Keratinocyte (primary cell): ENCODE data around the gene SEC31A.
"Not testable (repeated sequence)": the region's sequence is repeated elsewhere in the genome, so short reads cannot be mapped to it uniquely, and the experiment has no call there.

Experiments used
- EZH2 ChIP-seq: IDR thresholded peaks from one replicate; pipeline ENCODE4 v1.6.1; 2012; ENCODE audit warnings: inconsistent platforms, mild to moderate bottlenecking, low read length, moderate library complexity
- TF ChIP-seq, protein P1 (sequence below), 3 experiments: IDR thresholded peaks in 1 of 3; conservative IDR thresholded peaks in 1 of 3; optimal IDR thresholded peaks in 1 of 3; 2 replicates in 2 of 3; 3 replicates in 1 of 3; pipeline versions ENCODE3 to v1.5.1; 2011; ENCODE audit warnings: low read length in 3 of 3, mild to moderate bottlenecking in 3 of 3, moderate library complexity in 2 of 3, control low read depth in 1 of 3, inconsistent platforms in 1 of 3; ENCODE audit not compliant: insufficient read depth in 2 of 3; ENCODE audit errors: extremely low read depth in 1 of 3

- TF ChIP-seq, protein P1, sequence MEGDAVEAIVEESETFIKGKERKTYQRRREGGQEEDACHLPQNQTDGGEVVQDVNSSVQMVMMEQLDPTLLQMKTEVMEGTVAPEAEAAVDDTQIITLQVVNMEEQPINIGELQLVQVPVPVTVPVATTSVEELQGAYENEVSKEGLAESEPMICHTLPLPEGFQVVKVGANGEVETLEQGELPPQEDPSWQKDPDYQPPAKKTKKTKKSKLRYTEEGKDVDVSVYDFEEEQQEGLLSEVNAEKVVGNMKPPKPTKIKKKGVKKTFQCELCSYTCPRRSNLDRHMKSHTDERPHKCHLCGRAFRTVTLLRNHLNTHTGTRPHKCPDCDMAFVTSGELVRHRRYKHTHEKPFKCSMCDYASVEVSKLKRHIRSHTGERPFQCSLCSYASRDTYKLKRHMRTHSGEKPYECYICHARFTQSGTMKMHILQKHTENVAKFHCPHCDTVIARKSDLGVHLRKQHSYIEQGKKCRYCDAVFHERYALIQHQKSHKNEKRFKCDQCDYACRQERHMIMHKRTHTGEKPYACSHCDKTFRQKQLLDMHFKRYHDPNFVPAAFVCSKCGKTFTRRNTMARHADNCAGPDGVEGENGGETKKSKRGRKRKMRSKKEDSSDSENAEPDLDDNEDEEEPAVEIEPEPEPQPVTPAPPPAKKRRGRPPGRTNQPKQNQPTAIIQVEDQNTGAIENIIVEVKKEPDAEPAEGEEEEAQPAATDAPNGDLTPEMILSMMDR (optimal IDR thresholded peaks at IDR 0.05 in 1 of 3, IDR thresholded peaks at IDR 0.05 in 1 of 3, conservative IDR thresholded peaks at IDR 0.05 in 1 of 3; ENCODE audit: extremely low read depth in 1 of 3, insufficient read depth in 2 of 3, low read length in 3 of 3): not testable (repeated sequence)
- not testable (repeated sequence) for TF ChIP-seq EZH2
Measured at GRCh38 chr4:82866033-82866432, 24.9 kb downstream of the SEC31A start.
